SK-N-SH (cell line): ENCODE measurements around the gene TCP10L.

Experiments used
- FOXJ3 ChIP-seq: sonication (generic); formaldehyde crosslinking; IDR thresholded peaks from 2 replicates; pipeline ENCODE4 v1.5.1; 2020; ENCODE audit warnings: mild to moderate bottlenecking, missing genetic modification reagents
- POLR2AphosphoS5 ChIP-seq: IDR thresholded peaks from 2 replicates; pipeline ENCODE4 v1.6.1; 2012; ENCODE audit warnings: low read depth, low read length
- TF ChIP-seq, protein P1 (sequence below): fragments of 200-600 bp; sonication (generic); IDR thresholded peaks from 2 replicates; pipeline ENCODE4 v1.6.1; 2017; ENCODE audit warnings: antibody characterized with exemption, mild to moderate bottlenecking, moderate library complexity

DNA sequence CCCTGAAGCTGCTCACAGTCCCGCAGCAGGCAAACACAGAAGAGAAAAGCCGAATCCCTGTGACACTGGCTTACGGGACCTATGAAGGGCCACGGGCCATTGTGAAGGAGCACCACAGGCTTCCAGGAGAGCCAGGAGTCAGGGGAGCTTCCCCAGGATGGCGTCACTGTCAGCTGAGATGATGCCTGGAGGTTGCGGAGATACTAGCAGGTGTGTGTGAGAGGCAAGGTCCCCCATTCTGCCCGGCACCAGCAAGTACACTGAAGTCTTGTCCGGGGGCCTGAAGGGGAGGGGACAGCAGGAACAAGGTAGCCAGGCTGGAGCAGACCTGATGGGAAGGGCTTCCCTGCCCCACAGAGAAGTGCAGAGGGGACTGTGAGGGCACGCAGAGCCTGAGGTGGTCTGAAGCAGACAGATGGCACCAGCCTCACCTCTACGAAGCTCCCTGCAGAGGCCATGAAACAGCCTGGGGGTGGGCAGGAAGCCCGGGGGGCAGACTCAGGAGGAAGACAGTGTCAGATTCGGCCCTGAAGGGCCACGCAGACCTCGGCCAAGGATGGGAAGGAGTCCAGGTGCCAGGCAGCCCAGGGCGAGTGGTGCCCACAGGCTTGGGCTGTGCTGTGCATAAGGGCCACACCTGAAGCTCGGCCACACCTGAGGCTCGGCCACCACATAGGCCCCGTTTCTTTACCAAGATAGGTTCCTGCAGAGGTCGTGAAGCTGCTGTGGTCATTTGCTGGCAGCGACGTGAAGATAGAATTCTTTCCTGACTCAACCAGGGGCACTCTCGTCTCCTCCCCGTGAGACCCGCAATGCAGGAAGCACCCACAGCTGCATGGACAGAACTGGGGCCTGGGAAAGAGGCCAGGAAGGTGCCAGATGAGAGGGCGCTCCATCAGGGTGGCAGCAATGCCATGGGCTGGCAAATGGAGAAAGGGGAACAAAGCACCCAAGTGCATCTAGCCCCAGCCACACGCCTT, 10.1 kb downstream of the TCP10L start:
- no peak for TF ChIP-seq FOXJ3 (CRISPR knock-in tag)
- TF ChIP-seq POLR2AphosphoS5: no peak
- TF ChIP-seq, protein P1, sequence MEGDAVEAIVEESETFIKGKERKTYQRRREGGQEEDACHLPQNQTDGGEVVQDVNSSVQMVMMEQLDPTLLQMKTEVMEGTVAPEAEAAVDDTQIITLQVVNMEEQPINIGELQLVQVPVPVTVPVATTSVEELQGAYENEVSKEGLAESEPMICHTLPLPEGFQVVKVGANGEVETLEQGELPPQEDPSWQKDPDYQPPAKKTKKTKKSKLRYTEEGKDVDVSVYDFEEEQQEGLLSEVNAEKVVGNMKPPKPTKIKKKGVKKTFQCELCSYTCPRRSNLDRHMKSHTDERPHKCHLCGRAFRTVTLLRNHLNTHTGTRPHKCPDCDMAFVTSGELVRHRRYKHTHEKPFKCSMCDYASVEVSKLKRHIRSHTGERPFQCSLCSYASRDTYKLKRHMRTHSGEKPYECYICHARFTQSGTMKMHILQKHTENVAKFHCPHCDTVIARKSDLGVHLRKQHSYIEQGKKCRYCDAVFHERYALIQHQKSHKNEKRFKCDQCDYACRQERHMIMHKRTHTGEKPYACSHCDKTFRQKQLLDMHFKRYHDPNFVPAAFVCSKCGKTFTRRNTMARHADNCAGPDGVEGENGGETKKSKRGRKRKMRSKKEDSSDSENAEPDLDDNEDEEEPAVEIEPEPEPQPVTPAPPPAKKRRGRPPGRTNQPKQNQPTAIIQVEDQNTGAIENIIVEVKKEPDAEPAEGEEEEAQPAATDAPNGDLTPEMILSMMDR: no peak
